Neural cell (in vitro differentiated cells): ENCODE measurements around the gene GMDS. TPM values are rescaled to one million over a fixed set of nuclear protein-coding genes. Genes with fewer than 3 reads are reported as not detected.

Experiments
- H2AFZ ChIP-seq: fragments of 200-600, 300-800 bp; sonication (generic), shearing (Covaris generic); 2 replicates; pipeline ENCODE4 v1.6.0; 2014; ENCODE audit warnings: low read depth, mild to moderate bottlenecking, antibody characterized with exemption, low read length, moderate library complexity
- H3F3A ChIP-seq: fragments of 200-600 bp; shearing (Covaris generic); 2 replicates; pipeline ENCODE4 v1.6.1; 2016; ENCODE audit warnings: mild to moderate bottlenecking, moderate library complexity, mixed read lengths, antibody characterized with exemption, low read length; ENCODE audit not compliant: insufficient read depth, poor library complexity, severe bottlenecking
- H3K27ac ChIP-seq: fragments of 200-600, 300-800 bp; sonication (generic), shearing (Covaris generic); 2 replicates; pipeline ENCODE4 v1.5.1; 2014; ENCODE audit warnings: mild to moderate bottlenecking, low read length, moderate library complexity
- H3K27me3 ChIP-seq: fragments of 300-800, 200-600 bp; sonication (generic), shearing (Covaris generic); 2 replicates; pipeline ENCODE4 v1.6.0; 2014; ENCODE audit warnings: mild to moderate bottlenecking, low read depth, low read length, moderate library complexity; ENCODE audit not compliant: insufficient read depth
- H3K36me3 ChIP-seq: fragments of 300-800, 200-600 bp; sonication (generic), shearing (Covaris generic); 2 replicates; pipeline ENCODE4 v1.5.1; 2014; ENCODE audit warnings: mild to moderate bottlenecking, antibody characterized with exemption, low read length, moderate library complexity; ENCODE audit not compliant: insufficient read depth
- H3K4me2 ChIP-seq: fragments of 300-800, 200-600 bp; sonication (generic), shearing (Covaris generic); 2 replicates; pipeline ENCODE4 v1.6.0; 2014; ENCODE audit warnings: mild to moderate bottlenecking, low read length
- H3K4me3 ChIP-seq: fragments of 300-800, 200-600 bp; sonication (generic), shearing (Covaris generic); 2 replicates; pipeline ENCODE4 v1.5.1; 2014; ENCODE audit warnings: mild to moderate bottlenecking, low read length, moderate library complexity
- H3K79me2 ChIP-seq: fragments of 200-600 bp; shearing (Covaris generic); replicated peaks from 2 replicates; pipeline ENCODE4 v1.6.0; 2014; ENCODE audit warnings: mild to moderate bottlenecking, low read length, moderate library complexity; ENCODE audit not compliant: insufficient read depth
- H3K9ac ChIP-seq: fragments of 300-800, 200-600 bp; sonication (generic), shearing (Covaris generic); 2 replicates; pipeline ENCODE4 v1.6.1; 2016; ENCODE audit warnings: mild to moderate bottlenecking, low read length, mixed read lengths
- H3K9me2 ChIP-seq: fragments of 200-600 bp; shearing (Covaris generic); 2 replicates; pipeline ENCODE4 v1.6.1; 2016; ENCODE audit warnings: mild to moderate bottlenecking, low read length, mixed read lengths; ENCODE audit not compliant: insufficient read depth
- H3K9me3 ChIP-seq: fragments of 200-600, 300-800 bp; sonication (generic), shearing (Covaris generic); 2 replicates; pipeline ENCODE4 v1.6.1; 2016; ENCODE audit warnings: mild to moderate bottlenecking, mixed run types, low read length, moderate library complexity, mixed read lengths
- H4K20me1 ChIP-seq: fragments of 200-600 bp; shearing (Covaris generic); 2 replicates; pipeline ENCODE4 v1.6.1; 2016; ENCODE audit warnings: mild to moderate bottlenecking, mixed run types; ENCODE audit not compliant: insufficient read depth
- CTCF ChIP-seq: fragments of 450-650 bp; IDR thresholded peaks from 2 replicates; pipeline ENCODE4 v1.5.1; 2014; ENCODE audit warnings: antibody characterized with exemption, mild to moderate bottlenecking, moderate library complexity; ENCODE audit not compliant: poor library complexity, severe bottlenecking
- EP300 ChIP-seq: fragments of 450-650 bp; conservative IDR thresholded peaks from 2 replicates; pipeline ENCODE4 v1.6.1; 2014; ENCODE audit warnings: antibody characterized with exemption, mild to moderate bottlenecking, moderate library complexity; ENCODE audit not compliant: poor library complexity, severe bottlenecking
- EZH2 ChIP-seq: fragments of 200-600, 300-800 bp; shearing (Covaris generic), sonication (generic); IDR thresholded peaks from 2 replicates; pipeline ENCODE4 v1.6.1; 2014; ENCODE audit warnings: antibody characterized with exemption, low read length, borderline replicate concordance, mild to moderate bottlenecking; ENCODE audit not compliant: insufficient read depth, poor library complexity, severe bottlenecking
- MXI1 ChIP-seq: fragments of 450-650 bp; conservative IDR thresholded peaks from 2 replicates; pipeline ENCODE4 v1.6.1; 2014; ENCODE audit warnings: antibody characterized with exemption, mild to moderate bottlenecking; ENCODE audit not compliant: poor library complexity, severe bottlenecking
- POLR2AphosphoS5 ChIP-seq: IDR thresholded peaks from 2 replicates; pipeline ENCODE4 v1.6.1; 2012
- RAD21 ChIP-seq: fragments of 450-650 bp; conservative IDR thresholded peaks from 2 replicates; pipeline ENCODE4 v1.6.1; 2014; ENCODE audit warnings: antibody characterized with exemption, mild to moderate bottlenecking, moderate library complexity
- REST ChIP-seq: IDR thresholded peaks from 2 replicates; pipeline ENCODE4 v1.6.1; 2012; ENCODE audit warnings: borderline replicate concordance
- SMC3 ChIP-seq: fragments of 450-650 bp; conservative IDR thresholded peaks from 2 replicates; pipeline ENCODE4 v1.6.1; 2014; ENCODE audit warnings: antibody characterized with exemption, mild to moderate bottlenecking, moderate library complexity; ENCODE audit not compliant: poor library complexity
- TAF1 ChIP-seq: IDR thresholded peaks from 2 replicates; pipeline ENCODE4 v1.6.1; 2012; ENCODE audit warnings: low read depth
- polyA plus RNA-seq: library from polyadenylated mRNA; depleted of rRNA; stranded (reverse); fragments of >200 nt; gene quantifications from 2 replicates; pipeline ENCODE4 v1.2.3, GENCODE V29; 2014

GMDS gene
- polyA plus RNA-seq, 1 donor from 2014 or later, result 11.4 TPM

- H3K27me3 ChIP-seq, result no peaks in the 10 kb centered on the region
- no peaks in the 10 kb centered on the region for H3K79me2 ChIP-seq
- no peaks in the 10 kb centered on the region for H3F3A ChIP-seq
- H3K9ac ChIP-seq, result no peak overlapping the region
- H3K36me3 ChIP-seq, result no peaks in the 10 kb centered on the region
- no peaks in the 10 kb centered on the region for H3K9me3 ChIP-seq
- TF ChIP-seq SMC3 (no peak), CTCF (no peak), MXI1 (no peak), RAD21 (no peak), EP300 (no peak), EZH2 (no peak), REST (no peak), TAF1 (no peak), POLR2AphosphoS5 (no peak)
- no peak overlapping the region for H3K4me2 ChIP-seq
- no peak overlapping the region for H3K27ac ChIP-seq
- no peak overlapping the region for H2AFZ ChIP-seq
- H3K4me3 ChIP-seq, result no peak overlapping the region
- H4K20me1 ChIP-seq, result no peaks in the 10 kb centered on the region
- no peaks in the 10 kb centered on the region for H3K9me2 ChIP-seq
Observed at GRCh38 chr6:1903780-1904465, 341.5 kb downstream of the GMDS start.

DNA sequence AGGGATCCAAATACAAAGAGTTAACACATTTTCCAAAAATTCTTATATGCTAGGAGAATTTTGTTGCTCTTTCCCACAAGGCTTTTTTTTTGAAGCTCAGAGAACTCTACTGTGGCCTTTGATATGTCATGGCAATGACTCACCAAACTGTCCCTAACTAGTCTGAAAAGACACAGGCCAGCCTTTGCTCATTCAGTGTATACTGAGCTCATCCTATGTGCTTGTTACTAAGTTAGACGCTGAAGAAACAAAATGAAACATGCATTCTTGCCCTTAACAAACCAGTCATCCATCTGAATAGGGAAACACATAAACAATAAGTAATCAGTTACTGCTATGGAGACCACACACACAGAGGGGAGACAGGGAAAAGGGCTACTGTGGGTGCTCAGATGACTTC is 343.8 kb downstream of the GMDS start:
- Histone ChIP-seq H3K4me3 (no peak overlapping the region), H3K9me3 (no peaks in the 10 kb centered on the region), H3K9ac (no peak overlapping the region), H3K27ac (no peak overlapping the region), H3K79me2 (no peaks in the 10 kb centered on the region), H3F3A (no peaks in the 10 kb centered on the region), H3K36me3 (no peaks in the 10 kb centered on the region), H2AFZ (no peak overlapping the region), H3K4me2 (no peak overlapping the region), H4K20me1 (no peaks in the 10 kb centered on the region), H3K27me3 (no peaks in the 10 kb centered on the region), H3K9me2 (no peaks in the 10 kb centered on the region)
- TF ChIP-seq TAF1 (no peak), CTCF (no peak), SMC3 (no peak), EZH2 (no peak), MXI1 (no peak)
